Activated CD8-positive, alpha-beta memory T cell treated with anti-CD3 and anti-CD28 coated beads, Interleukin-2, amount 50 U/mL, for 48 hours (primary cell): ENCODE results near the gene PDGFB.

Experiments
- DNase-seq: peaks from one replicate; pipeline ENCODE4 v3.0.0-alpha.2; 2020

Gene PDGFB

GRCh38 chr22:39276440-39277141 lies 31.8 kb upstream of the PDGFB start:
- DNase-seq: no peak

DNA sequence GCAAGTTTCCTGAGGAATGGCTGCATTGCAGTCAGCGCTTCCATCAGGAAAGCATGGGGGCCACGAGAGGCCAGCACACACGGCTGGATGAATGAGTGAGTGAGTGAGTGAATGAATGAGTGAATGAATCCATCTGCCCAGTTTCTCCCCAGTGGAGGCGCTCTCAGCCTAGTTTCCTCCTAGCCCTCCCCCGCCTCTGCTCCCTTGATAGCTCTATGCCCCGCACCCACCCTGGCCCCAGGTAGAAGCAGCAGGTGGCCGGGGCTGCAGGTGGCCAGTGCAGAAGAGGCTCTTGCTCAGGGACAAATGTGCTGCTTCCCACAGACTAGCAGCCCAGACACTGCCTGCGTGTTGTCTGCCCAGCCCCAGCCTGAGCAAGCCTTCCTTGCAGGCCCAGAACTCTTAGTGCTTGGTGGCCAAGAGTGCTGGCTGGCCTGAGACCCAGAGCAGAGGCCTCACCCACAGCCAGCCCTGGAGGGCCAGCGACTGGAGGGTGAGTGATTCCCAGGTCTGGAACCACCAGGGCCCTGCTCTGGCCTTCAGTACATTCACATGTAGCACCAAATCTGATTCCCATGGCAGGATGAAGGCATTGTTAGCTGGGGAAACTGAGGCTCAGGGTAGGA lies 31.1 kb upstream of the PDGFB start:
- no peak for DNase-seq

GRCh38 chr22:39273950-39274887 lies 29.4 kb upstream of the PDGFB start:
- DNase-seq: no peak

- DNase-seq: no peak
Measured at GRCh38 chr22:39270792-39271191, 26.0 kb upstream of the PDGFB start.

GRCh38 chr22:39270280-39270679 lies 25.5 kb upstream of the PDGFB start:
- DNase-seq: no peak

- no peak for DNase-seq
Measured at GRCh38 chr22:39269095-39269790, 24.5 kb upstream of the PDGFB start.

- DNase-seq: no peak
Measured at GRCh38 chr22:39268645-39269044, 23.9 kb upstream of the PDGFB start.

GRCh38 chr22:39267974-39268373 lies 23.2 kb upstream of the PDGFB start:
- no peak for DNase-seq

DNA sequence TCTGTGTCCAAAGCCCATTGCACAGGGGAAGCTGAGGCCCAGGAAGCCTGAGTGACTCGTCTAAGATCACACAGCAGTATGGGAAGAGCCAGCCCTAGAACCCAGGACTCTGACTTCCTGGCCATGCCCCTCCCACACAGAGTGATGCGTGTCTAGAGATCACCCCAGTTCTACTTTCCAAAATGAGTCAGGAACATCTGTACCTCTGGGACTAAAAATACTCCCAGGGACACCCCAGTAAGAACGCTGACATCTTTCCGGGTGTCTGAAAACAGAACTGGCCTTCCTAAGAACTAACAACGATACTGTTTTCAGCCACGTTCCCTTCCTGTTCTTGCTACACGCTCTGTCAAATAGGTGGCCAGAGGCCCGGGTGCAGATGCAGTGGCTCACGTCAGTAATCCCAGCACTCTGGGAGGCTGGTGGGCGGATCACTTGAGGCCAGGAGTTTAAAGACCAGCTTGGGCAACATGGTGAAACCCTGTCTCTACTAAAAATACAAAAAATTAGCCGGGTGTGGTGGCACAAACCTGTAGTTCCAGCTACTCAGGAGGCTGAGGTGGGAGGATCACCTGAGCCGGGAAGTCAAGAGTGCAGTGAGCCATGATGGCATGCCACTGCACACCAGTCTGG lies 21.7 kb upstream of the PDGFB start:
- DNase-seq: no peak

GRCh38 chr22:39265143-39265886 lies 20.5 kb upstream of the PDGFB start:
- no peak for DNase-seq

GRCh38 chr22:39264349-39265038 lies 19.7 kb upstream of the PDGFB start:
- no peak for DNase-seq

GRCh38 chr22:39263626-39264348 lies 19.0 kb upstream of the PDGFB start:
- DNase-seq: no peak

- DNase-seq: no peak
Measured at GRCh38 chr22:39259666-39260065, 14.9 kb upstream of the PDGFB start.

DNA sequence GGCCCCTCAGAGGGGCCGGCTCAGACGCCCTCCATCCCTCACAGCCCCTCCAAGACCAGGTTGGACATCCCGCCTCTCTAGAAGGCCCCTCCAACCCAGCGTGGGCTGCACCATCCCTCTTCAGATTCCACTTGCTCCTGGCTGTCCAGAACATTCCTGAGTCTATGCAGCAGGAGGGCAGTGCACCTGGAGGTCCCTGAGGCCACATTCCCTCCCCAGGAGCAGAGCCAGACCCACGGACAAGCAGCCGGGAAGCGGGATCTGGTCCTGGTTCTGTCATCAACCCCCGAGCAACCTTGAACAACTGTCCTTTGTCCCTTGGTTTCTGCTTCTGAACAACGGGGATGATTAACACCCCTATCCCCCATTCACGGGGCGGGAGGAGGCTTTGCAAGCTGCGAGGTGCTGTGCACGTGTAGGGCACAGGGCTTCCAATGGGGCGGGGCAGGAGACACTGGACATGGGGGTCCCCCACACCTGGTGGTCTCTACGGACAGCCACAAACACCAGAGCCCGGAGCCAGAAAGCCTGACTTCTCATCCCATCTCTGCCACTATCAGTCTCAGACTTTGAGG lies 13.2 kb upstream of the PDGFB start:
- no peak for DNase-seq

DNA sequence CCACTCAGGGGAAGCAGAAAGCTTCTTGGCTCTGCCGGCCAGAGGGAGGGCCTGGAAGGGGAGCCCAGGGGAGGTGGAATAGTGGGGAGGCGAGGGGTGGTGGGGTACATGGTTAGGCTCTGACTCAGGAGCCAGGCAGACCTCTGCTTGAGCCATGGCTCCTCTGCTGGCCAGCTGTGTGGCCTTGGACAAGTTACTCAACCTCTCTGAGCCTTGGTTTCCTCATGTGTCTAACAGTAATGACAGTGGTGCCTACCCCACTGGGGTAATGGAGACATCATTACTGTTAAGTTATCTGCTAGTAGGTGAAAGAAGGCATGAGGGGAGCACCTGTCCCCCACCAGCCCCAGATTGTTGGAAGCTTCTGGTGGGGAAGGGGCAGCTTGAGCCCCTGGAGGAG lies 12.2 kb upstream of the PDGFB start:
- DNase-seq: no peak

GRCh38 chr22:39256186-39256552 lies 11.4 kb upstream of the PDGFB start:
- DNase-seq: no peak

DNA sequence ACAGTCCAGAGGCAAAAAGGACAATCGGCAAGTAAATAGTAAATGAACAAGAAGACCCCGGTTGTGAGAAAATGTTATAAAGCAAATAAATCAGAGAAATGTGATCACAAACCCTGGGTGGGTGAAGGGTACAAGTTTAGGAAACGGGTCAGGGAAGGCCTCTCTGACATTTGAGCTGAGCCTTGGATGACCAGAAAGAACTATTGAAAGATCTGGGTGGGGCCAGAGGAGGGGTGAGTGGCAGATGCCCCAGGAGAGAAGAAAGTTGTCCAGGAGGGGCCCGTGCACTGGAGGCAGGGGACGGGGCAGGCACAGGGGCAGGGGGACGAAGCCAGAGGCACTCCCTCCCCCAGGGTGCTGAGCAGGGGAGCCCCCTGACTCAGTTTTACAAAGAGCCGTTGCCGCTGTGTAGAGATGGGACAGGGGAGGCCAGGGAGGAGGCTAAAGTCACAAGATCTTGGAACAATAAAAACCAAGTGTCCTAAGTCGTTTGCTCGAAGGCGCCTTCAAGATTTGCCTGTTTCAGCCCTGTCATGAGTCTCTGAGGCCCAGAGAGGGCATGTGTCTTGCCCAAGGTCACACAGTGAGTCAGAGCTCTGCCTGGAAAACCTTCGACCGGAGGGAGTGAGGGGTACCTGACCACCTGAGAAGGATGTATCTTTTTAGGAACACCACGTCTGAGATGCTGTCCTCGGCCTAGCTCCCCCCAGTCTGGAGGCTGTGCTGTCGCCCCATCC lies 10.8 kb upstream of the PDGFB start:
- DNase-seq: no peak

GRCh38 chr22:39254789-39255298 lies 10.1 kb upstream of the PDGFB start:
- peak; percentile 66 for DNase-seq

DNA sequence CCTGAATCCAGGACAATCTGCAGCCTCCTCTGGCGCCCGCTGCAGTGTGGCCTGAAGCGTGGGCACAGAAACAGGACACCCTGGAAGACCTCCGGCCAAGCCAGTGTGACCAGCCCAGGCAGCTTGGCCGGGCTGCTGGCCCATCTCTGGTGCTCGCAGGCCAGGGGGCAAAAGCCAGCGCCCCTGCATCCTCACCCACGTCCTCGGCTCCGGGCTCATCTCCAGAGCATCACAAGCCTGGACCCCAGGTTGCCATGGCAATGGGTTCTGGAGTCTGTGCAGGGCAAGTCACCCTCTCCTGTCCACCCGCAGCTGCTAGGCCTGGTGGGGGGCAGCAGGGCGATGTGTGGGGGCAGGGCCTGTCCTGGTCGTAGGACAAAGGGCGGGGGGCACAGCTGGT lies 9.3 kb upstream of the PDGFB start:
- peak; percentile 52 for DNase-seq
